AG09319 (cell line): ENCODE results near the gene MTMR12.
"Not testable (repeated sequence)": the region's sequence is repeated elsewhere in the genome, so short reads cannot be mapped to it uniquely, and the experiment has no call there.

Experiments
- DNase-seq: peaks from one replicate; pipeline ENCODE4 v3.0.0-alpha.2; 2010; ENCODE audit warnings: low read depth; ENCODE audit errors: extremely low read depth
- CTCF ChIP-seq: IDR thresholded peaks from 2 replicates; pipeline ENCODE4 v1.5.1; 2011; ENCODE audit warnings: low read depth, mild to moderate bottlenecking, inconsistent platforms, low read length, moderate library complexity

MTMR12 gene

GRCh38 chr5:32317041-32317440 is 4.3 kb upstream of the MTMR12 start:
- DNase-seq = no peak
- TF ChIP-seq CTCF = no peak

- TF ChIP-seq CTCF = no peak
- no peak for DNase-seq
Observed at GRCh38 chr5:32315221-32316014, 2.7 kb upstream of the MTMR12 start.

GRCh38 chr5:32314658-32315057 is 1.9 kb upstream of the MTMR12 start:
- DNase-seq = no peak
- TF ChIP-seq CTCF = no peak

- not testable (repeated sequence) for DNase-seq
Observed at GRCh38 chr5:32314152-32314488, 1.4 kb upstream of the MTMR12 start.

GRCh38 chr5:32312197-32312594 is 543 bp downstream of the MTMR12 start:
- no peak for TF ChIP-seq CTCF
- peak; percentile 23 for DNase-seq

- no peak for TF ChIP-seq CTCF
- no peak for DNase-seq
Observed at GRCh38 chr5:32311404-32312196, 1.1 kb downstream of the MTMR12 start.

GRCh38 chr5:32309761-32310160 is 3.0 kb downstream of the MTMR12 start:
- no peak for TF ChIP-seq CTCF
- no peak for DNase-seq
